ENCODE data around the gene RPS23.

Gene RPS23

DNA sequence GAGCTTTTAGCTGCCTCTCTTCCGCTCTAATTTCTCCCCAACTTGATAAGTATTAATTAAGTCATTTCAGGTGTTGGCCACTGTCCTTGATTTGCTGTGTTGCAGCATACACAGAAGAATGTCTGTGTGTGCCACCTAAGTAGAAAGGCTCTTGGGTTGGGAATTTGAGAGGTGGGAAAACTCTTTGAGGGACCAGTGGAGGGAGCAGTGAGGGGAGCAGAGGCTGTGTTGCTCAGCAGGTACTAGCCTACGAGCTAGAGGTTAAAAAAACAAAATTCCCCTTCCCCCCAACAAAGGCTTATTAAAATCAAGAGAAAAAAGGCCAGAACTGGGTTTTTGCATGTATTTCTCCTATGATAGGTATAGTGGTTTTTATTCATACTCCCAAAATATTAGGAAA lies 20.9 kb downstream of the RPS23 start:
- no peak for DNase-seq (ENCODE audit: low spot score)
- CTCF ChIA-PET: interaction anchor here (0.9 kb wide), 1 partner anchor 125 kb away, joined by 3 read pairs; no protein-coding TSS in a partner anchor
- H3K27ac ChIP-seq: no peak overlapping the region
- TF ChIP-seq CTCF (conservative IDR thresholded peaks at IDR 0.05; ENCODE audit: low read depth): no peak
- POLR2A ChIA-PET (ENCODE audit: low non-redundant PET): no interaction called here

DNA sequence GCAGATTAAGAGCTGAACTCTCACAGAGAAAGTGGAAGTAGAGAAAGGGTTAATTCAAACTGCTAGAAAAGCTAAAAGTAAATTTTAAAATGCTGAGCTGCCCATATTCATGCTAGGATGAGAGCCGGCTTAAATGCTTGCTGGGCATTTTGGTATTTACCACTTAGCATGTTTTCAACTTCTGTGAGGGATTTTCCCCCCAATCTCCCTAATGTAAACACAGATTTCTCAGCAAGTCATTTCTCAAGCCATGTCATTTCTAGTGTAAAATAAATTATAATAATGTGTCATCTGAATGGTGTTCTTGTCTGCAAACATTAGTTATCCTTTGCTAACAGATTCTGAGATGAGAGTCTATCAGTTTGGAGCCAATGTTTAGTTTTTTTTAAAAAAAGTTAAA lies 22.3 kb downstream of the RPS23 start:
- DNase-seq (ENCODE audit: low spot score): no peak
- no peak overlapping the region for H3K27ac ChIP-seq
- ChIA-PET POLR2A (ENCODE audit: low non-redundant PET) (no interaction called here), CTCF (interaction anchor here (0.6 kb wide), 1 partner anchor 1036 kb away, joined by 3 read pairs; no protein-coding TSS in a partner anchor)
- no peak for TF ChIP-seq CTCF (conservative IDR thresholded peaks at IDR 0.05; ENCODE audit: low read depth)

- DNase-seq (ENCODE audit: low spot score): no peak
- H3K27ac ChIP-seq: no peak overlapping the region
- POLR2A ChIA-PET (ENCODE audit: low non-redundant PET): no interaction called here
- CTCF ChIA-PET: no interaction called here
- no peak for TF ChIP-seq CTCF (conservative IDR thresholded peaks at IDR 0.05; ENCODE audit: low read depth)
These were observed 25.4 kb downstream of the RPS23 start for GRCh38 chr5:82252744-82253143.

- no peak overlapping the region for H3K27ac ChIP-seq
- ChIA-PET CTCF (interaction anchor here (0.6 kb wide), 1 partner anchor 296 kb away, joined by 3 read pairs; no protein-coding TSS in a partner anchor), POLR2A (ENCODE audit: low non-redundant PET) (no interaction called here)
- TF ChIP-seq CTCF (conservative IDR thresholded peaks at IDR 0.05; ENCODE audit: low read depth): no peak
- DNase-seq (ENCODE audit: low spot score): no peak
These were observed 31.1 kb downstream of the RPS23 start for GRCh38 chr5:82246960-82247574.

- H3K27ac ChIP-seq: no peak overlapping the region
- CTCF ChIA-PET: no interaction called here
- DNase-seq (ENCODE audit: low spot score): no peak
- no peak for TF ChIP-seq CTCF (conservative IDR thresholded peaks at IDR 0.05; ENCODE audit: low read depth)
- POLR2A ChIA-PET (ENCODE audit: low non-redundant PET): no interaction called here
These were observed 33.1 kb downstream of the RPS23 start for GRCh38 chr5:82244854-82245635.

- TF ChIP-seq CTCF (conservative IDR thresholded peaks at IDR 0.05; ENCODE audit: low read depth): no peak
- ChIA-PET POLR2A (ENCODE audit: low non-redundant PET) (no interaction called here), CTCF (no interaction called here)
- H3K27ac ChIP-seq: no peak overlapping the region
- DNase-seq (ENCODE audit: low spot score): no peak
These were observed 34.0 kb downstream of the RPS23 start for GRCh38 chr5:82244151-82244550.
